GM20000 (cell line): Measurements from ENCODE around the gene AJUBA.

Experiments used
- DNase-seq: peaks from one replicate; pipeline ENCODE4 v3.0.0; 2012; ENCODE audit warnings: low spot score
- TF ChIP-seq, protein P1 (sequence below): IDR thresholded peaks from 2 replicates; pipeline ENCODE4 v1.5.1; 2012; ENCODE audit warnings: mild to moderate bottlenecking, control low read depth; ENCODE audit errors: extremely low read depth, missing control alignments

The AJUBA gene

GRCh38 chr14:22982477-22983245, at the start of gene AJUBA:
Gene AJUBA, minus strand, starts transcription at chr14:22982551. Its CDS starts 285 bp downstream, at chr14:22982266.
- DNase-seq: peak; percentile 91
- TF ChIP-seq, protein P1, sequence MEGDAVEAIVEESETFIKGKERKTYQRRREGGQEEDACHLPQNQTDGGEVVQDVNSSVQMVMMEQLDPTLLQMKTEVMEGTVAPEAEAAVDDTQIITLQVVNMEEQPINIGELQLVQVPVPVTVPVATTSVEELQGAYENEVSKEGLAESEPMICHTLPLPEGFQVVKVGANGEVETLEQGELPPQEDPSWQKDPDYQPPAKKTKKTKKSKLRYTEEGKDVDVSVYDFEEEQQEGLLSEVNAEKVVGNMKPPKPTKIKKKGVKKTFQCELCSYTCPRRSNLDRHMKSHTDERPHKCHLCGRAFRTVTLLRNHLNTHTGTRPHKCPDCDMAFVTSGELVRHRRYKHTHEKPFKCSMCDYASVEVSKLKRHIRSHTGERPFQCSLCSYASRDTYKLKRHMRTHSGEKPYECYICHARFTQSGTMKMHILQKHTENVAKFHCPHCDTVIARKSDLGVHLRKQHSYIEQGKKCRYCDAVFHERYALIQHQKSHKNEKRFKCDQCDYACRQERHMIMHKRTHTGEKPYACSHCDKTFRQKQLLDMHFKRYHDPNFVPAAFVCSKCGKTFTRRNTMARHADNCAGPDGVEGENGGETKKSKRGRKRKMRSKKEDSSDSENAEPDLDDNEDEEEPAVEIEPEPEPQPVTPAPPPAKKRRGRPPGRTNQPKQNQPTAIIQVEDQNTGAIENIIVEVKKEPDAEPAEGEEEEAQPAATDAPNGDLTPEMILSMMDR: no peak

DNA sequence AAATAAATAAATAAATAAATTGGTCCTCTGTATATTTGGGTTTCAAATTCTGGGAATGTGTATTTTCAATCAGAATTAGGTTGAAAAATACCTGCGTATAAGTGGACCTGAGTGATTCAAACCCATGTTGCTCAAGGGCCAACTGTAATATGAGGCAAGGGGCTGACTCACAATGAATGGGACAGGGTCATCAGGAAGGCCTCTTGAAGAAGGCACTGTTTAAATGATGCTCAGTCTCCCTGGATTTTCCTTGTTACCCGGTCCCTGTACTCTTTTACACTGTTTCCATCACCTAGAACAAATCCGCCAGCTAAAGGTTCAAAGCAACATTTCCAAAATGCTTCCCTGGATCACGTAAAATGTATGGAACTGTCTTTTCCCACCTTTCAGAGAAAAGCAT, 48.6 kb upstream of the AJUBA start:
- TF ChIP-seq, protein P1: no peak
- no peak for DNase-seq

DNA sequence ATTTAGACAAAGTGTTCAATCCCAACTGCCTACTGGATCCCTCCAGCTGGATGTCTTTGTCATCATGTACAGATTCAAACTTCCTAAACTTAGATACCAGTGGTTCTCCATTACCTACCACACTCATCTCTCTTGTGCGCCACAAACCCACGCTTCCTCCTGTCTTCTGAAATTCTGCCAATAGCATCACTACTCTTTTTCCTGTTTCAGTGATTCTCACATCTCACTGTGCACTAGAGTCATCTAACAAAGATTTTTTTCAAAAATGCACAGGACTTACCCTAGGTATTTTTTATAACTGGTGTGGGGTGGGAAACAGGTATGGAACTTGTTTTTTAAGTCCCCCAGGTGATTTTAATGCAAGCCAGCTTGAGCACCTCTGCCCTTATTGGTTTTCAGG, 46.4 kb upstream of the AJUBA start:
- DNase-seq: no peak
- TF ChIP-seq, protein P1: no peak

- no peak for DNase-seq
- TF ChIP-seq, protein P1: no peak
Measured at GRCh38 chr14:23025151-23025814, 42.9 kb upstream of the AJUBA start.

DNA sequence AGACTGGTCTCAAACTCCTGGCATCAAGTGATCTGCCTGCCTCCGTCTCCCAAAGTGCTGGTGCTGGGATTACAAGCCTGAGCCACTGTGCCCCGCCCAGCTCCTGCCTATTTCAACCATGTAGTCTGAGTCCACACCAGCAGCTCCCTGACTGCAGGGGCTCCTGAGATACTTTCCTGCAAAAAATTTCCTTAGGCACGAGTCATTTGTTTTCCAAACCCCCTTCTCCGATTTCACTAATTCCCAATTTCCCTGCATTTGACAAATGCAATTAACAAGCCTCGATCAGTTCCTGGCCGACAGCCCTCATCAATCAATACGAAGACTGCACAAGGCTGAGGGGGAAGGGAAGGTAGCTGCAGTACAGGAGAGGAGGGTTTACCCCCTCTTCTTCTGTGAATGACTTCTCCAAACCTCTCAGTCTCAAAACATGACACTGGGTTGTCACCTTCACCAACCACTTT, 42.3 kb upstream of the AJUBA start:
- TF ChIP-seq, protein P1: no peak
- DNase-seq: no peak

DNA sequence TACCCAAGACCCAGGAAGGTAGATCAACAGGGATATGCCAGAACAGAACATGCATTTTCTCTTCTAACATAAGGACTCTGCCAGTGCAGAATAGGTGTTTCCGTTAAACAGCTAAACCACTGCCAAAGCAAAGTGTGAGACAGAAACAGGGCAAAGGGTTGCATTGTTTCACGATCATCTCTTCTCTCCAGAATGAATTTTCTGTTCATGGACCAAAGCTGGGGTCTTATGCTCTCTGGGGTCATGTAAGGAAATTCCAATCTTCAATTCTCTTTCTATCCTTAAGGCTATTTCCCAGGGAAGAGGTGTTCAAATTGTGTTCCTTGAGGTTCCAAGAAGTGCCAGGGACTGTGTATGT, 41.4 kb upstream of the AJUBA start:
- TF ChIP-seq, protein P1: no peak

More for the DNA sequence above, 41.4 kb upstream of the AJUBA start:
- no peak for DNase-seq
